Measurements from ENCODE around the gene HEPACAM2.

Gene HEPACAM2

DNA sequence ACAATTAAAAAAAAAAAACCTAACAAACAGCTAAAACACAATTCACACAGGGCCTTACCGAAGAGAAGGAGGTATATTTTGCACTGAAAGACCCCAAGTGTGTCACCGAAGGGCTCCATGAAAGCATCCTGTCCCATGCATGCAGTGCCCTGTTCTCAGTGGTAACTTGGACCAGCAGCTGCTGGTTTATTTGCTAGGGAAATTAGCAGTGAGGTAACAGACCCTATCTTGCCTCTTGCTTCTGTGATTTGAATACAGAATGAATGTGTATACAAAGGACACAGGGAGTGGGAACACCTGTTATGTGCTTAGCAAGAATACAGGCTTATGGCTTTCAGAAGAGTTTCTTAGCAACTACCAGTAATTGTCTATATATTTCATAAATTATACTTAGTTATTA, at the start of gene HEPACAM2:
HEPACAM2 (minus strand) TSS at position 160 of the 400 bp plus-strand sequence.
- DNase-seq: no peak

- no peak for DNase-seq
These were observed 39.0 kb upstream of the HEPACAM2 start for GRCh38 chr7:93265220-93265619.

GRCh38 chr7:93262535-93262934, 36.3 kb upstream of the HEPACAM2 start:
- no peak for DNase-seq

DNA sequence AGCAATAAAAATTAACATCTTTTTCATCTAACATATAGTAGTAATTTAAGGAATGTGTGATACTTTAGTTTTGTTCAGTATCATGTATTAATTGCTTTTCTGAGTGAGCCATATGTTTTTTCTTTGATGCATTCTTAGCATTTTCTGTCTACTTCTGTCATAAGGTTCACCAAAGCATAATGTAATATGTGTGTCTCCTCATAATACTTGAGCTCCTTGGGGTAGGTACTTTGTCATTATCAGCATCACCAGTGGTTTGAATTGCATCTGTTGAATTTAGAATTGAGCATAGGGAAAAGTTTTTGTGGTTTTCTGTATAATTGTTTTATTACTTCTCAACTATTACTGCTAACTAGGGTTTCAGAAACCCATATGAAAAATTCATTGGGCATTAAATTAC, 32.4 kb upstream of the HEPACAM2 start:
- no peak for DNase-seq

GRCh38 chr7:93249491-93250148, 23.4 kb upstream of the HEPACAM2 start:
- DNase-seq: no peak

DNA sequence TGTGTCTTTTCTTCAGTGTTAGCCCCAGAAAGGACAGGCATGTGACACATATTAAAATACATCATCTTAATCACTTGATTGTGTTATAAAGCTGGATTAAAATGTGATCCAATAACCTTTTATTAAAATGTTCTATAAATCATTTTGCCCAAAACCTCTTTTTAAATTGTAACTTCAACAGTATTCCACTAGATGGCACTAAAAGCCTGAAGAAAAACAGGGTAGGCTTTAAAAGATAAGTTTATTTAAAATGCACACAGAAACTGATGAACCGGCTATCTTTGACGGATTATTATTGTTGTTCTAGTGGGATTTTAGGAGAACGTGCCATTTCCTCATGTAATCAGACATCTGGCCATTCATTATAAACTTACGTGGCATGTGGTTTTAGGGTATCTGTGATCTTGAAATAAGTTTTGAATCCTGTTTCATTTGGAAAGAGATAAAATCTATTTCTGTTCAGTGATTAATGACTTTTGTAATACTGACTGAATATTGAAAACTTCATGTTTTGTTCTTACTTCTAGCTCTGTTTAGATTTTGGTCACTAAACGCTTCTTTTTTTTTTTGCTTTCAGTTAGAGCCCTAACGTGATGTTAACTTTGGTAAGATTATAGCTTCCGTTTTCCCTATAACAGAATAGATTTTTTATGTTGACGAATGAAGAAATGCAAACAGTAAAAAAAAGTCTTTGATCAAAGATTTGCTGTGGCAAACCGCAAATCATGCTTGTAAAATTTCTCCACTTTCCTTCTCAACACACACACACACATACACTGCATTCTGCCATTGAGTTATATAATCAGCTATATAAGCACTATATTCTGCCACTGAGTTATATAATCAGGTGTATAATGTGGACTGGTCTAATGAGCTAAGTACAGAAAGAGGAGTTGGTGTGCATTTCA, 19.5 kb upstream of the HEPACAM2 start:
- peak; percentile 31 for DNase-seq

DNA sequence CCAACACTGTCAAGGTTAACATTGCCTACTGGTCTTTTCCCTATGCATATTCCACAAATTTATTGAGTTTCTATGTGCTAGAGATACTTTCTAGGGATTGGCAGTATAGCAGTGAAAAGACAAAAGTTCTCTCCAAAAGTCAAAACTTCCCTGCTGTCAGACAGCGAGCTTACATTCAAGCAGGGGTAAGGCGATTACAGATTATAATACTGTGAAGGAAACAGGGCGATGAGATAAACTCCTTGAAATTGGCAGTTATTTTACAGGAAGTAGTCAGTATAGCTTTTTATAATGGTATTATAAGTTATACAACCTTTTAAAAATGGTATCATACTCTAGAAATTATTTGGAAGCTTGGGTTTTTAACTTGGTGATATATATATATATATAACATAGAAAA, 15.8 kb upstream of the HEPACAM2 start:
- DNase-seq: no peak

GRCh38 chr7:93239824-93240223, 13.6 kb upstream of the HEPACAM2 start:
- no peak for DNase-seq

GRCh38 chr7:93238748-93239147, 12.5 kb upstream of the HEPACAM2 start:
- DNase-seq: no peak

GRCh38 chr7:93238131-93238530, 11.9 kb upstream of the HEPACAM2 start:
- DNase-seq: no peak

DNA sequence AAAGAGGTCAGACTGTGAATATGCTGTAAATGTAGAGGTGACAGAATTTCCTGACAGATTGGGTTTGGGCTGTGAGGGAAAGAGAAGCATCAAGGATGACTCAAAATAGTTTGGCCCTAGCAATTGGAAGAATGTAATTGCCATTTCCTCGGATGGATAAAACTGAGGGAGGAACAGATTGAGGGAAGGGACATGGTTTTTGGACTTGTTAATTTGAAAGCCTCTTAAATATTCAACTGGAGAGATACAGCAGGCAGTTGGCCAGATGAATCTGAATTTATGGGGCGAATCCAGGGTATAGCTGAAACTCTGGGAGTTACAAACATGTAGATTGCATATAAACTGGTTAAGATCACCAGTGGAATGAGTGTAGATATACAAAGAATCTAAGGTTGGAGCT, 9.3 kb upstream of the HEPACAM2 start:
- DNase-seq: no peak

- DNase-seq: no peak
These were observed 6.4 kb upstream of the HEPACAM2 start for GRCh38 chr7:93232673-93233018.

GRCh38 chr7:93231799-93232672, 5.8 kb upstream of the HEPACAM2 start, which contains the start of gene VPS50:
Gene VPS50 (plus strand): TSS chr7:93232366. CDS start chr7:93232468, 102 bp downstream.
- DNase-seq: peak; percentile 97

DNA sequence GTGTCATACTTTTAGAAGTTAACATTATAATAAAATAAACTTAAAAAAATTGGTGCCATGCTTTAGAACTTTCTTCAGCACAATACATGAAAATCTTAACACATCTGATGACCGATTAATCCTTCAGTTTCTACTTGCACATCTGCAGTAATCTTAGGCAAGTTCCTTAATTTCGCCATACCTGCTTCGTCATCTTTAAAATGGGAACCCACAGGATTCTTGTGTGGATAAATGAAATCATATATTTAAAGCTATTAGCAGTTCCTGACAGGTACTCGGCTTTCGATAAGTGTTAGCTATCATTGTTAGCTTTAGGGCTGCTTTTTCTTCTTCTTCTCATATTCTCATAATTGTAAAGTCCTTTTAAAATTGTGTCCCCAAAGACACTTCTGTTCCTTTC, 5.0 kb upstream of the HEPACAM2 start:
- DNase-seq: no peak

- peak; percentile 76 for DNase-seq
These were observed 2.0 kb upstream of the HEPACAM2 start for GRCh38 chr7:93228302-93228701.

DNA sequence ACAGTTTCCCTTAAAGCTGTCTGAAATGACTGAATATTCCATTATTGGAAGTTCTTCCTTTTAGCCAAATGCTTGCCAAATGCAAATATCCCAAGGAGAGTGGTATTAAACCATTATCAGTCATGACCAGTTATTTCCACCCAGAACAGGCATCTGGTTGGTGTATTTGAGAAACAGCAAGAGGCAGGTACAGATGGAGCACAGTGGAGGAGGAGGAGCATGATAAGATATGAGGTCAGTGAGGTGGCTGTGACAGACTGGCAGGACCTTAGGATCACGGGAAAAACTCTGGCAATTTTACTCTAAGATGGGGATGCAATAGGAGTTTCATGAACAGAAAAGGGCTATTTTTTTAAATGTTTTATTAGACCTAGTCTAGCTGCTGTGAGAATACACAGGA, 6.4 kb downstream of the HEPACAM2 start:
- no peak for DNase-seq

- no peak for DNase-seq
These were observed 7.1 kb downstream of the HEPACAM2 start for GRCh38 chr7:93218997-93219827.

DNA sequence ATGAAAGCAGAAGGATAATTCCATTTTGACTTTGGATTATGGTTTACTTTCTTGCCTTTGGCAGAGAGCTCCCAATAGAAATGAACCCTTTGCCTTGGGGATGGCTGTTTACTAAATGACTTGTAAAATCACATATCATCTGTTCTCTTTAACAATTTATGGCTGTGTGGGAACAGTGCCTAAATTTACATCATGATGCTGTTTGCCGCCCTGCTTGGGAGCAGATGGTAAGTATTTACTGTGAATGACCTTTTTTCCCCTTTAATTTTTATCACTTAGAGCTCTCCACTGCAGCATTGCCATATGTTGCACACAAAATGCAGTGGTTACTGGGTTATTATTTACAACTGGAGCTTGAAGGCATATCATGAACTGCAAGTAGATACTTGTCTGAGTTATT, 13.4 kb downstream of the HEPACAM2 start:
- no peak for DNase-seq

GRCh38 chr7:93211228-93211818, 14.9 kb downstream of the HEPACAM2 start:
- DNase-seq: no peak

GRCh38 chr7:93205046-93205445, 21.2 kb downstream of the HEPACAM2 start:
- no peak for DNase-seq

DNA sequence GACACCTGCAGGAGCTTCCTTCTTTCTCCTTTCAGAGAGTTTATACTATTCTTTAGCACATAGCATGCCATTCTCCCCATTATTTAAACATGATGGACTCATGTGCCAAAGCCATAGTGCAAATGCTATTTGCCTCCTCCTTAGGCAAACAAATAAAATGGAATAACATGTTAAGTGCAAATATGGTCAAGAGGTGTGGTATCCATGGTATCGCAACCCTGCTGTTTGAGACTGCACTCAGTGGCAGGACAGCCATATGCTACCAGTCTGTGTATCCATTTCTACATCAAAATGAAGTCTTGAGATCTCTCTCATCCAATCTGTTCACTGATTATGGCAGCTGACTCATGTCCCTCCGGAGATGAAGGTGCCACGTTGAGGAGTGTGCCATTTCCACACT, 22.8 kb downstream of the HEPACAM2 start:
- no peak for DNase-seq
